GM19351 (cell line): ENCODE measurements around the gene MEGF10.
"Not testable (repeated sequence)": the region's sequence is repeated elsewhere in the genome, so short reads cannot be mapped to it uniquely, and the experiment has no call there.

ENCODE experiments used
- ATAC-seq: cut with Tn5 transposase; IDR thresholded peaks from one replicate; pipeline ENCODE4 v1.9.1; 2021; ENCODE audit warnings: mild to moderate bottlenecking, moderate library complexity; ENCODE audit not compliant: unreplicated experiment

Gene MEGF10

DNA sequence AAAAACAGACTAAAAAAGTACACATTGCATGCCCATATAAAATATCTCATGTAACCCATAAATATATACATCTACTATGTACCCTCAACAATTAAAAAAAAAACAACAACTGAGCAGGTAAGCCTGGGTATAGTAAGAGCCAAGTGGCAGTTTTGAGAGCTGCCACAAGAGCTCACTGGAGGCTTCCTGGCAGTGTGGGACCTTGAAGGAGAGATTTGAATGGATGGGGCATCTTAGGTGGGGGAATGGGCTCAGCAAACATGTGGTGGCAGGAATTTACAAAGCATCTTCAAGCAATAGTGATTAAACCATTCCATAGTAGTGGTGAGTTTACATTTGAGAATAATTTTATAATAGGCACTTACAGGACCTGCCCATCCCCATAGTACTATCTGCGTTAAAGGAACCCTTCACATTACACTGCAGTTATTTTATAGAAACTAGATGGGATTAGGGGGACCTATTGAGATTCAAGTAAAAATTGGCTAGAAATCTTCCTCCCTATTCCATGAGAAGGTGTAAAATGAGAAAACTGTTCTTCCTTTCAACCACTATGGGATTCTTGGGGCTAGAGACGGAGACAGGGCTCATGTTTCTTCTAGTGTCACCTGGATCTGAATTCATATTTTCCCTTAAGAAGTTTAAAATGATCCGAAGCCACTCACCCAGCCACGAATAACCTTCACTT lies 6.9 kb downstream of the MEGF10 start:
- ATAC-seq = no peak

DNA sequence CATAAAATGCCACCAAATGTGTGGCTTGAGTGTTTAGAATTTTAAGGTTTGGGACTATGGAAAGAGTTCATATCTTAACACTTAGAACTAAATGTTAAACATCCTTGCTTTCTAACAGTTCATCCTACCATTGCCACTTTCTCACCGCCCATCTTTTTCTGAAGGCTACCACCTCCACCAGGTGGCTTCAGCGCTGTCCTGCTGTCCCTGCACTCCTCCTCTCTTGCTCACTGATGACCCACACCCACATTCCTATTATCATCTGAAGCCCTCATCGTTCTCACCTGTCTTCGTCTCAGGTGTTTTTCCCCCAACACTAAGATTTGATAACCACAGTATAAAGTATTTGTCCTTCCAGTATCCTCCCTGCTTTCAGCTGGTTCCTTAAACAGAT lies 7.4 kb downstream of the MEGF10 start:
- ATAC-seq = no peak

DNA sequence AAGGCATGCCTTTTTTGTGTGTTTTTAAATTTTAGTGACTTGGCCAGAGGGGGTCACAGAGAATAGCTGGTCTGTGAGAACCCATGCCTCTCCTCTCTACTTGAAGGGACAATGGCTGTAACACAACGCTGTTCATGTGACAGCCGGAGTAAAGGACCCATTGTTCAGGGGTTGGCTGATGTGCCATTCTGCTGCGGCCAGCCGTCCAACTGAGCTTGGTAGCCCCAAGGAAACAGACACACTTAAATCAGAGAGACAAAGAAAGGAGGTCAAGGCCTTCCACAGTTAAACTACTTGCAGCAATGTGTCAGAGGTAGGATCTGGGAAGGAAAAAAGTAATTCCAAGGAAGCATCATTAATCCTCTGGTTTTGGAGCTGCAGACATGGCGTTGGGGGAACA lies 8.1 kb downstream of the MEGF10 start:
- no peak for ATAC-seq

DNA sequence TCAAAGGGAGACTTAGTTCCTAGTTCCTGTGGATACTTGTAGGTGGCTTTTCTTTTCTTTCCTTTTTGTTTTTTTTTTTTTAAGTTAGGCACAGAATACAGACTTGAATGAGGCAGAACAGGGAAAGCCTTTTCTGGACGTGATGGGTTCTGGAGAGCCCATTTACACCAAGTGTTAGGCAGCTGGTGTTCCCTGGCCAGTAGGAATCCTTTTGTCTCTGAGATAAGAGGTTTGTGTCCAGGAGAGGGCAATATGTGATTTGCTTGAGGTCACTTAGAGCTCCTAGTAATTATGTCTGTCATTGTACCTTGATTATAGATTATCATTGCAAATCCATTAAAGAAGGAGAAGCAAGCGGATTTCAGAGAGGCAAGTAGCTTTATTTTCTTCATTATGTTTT lies 9.1 kb downstream of the MEGF10 start:
- no peak for ATAC-seq

DNA sequence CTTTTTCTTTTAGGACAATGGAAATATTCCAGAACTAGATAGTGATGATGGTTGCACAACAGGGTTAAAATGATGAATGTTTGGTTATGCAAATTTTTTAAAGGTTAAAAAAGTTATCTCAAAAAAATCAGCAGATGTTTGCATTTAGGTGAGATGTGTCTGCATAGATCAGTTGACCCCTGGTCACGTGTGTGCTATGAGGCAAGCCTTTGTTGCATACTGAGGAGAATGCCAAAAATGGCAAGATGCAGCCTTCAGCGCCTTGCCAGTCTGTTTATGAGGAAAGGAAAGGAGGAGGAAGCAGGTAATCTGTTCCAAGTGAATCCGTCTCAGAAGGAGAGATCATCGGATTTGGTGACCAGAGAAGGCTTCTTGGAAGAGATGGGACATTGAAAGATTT lies 11.9 kb downstream of the MEGF10 start:
- ATAC-seq = no peak

DNA sequence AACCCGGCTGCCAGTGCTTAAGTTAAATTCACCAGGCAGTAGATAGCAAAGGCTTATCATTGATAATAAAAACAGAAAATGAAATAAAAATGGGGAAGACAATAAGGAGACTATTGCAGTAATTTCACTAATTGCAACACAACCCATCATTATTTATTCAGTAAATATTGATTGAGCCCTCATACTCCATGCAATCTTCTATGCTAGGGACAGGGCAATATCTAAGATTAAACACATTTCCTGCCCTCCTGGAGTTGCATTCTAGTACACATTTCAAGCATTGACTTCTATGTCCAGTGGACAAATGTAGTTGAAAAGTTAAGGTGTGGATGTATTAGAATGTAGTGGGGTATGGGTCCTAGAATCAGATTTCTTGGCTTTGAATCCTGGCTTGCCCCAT lies 12.8 kb downstream of the MEGF10 start:
- ATAC-seq = no peak

DNA sequence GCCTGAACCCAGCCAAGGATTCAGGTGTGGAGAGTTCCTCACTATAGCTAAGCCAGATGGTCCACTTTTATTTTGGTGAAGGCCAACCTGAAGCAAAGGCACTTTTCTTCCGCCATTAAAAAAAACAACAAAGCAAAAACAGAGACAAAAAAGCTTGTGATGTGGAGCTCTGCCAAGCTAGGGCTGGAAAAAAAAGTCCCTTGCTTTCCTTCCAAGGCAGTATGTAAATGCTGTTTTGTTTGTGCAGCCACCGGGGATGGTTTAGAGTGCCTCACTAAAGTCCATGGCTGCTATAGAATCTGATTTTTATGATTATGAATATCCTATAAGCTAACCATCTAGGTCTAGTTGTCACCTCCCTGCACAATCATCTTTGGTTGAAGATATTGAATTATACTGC lies 14.9 kb downstream of the MEGF10 start:
- ATAC-seq = no peak

DNA sequence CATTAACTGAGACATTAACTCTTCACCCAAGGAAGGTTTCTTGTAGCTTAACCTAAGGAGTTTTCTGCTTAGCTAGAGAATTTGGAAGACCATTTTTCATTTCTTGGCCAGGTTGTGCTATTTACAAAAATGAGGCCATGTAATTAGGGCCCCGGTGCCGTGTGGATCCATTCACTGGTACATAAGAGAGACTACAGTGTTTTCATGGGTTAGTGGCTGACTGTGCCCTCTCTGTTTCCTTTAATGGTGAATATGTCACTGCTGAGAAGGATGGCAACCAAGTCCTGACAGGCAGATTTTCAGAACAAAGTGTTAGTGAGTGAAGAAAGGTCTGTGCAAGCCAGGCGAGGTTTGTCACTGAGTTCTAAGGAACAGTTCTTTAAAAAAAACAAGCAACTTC lies 15.4 kb downstream of the MEGF10 start:
- no peak for ATAC-seq

DNA sequence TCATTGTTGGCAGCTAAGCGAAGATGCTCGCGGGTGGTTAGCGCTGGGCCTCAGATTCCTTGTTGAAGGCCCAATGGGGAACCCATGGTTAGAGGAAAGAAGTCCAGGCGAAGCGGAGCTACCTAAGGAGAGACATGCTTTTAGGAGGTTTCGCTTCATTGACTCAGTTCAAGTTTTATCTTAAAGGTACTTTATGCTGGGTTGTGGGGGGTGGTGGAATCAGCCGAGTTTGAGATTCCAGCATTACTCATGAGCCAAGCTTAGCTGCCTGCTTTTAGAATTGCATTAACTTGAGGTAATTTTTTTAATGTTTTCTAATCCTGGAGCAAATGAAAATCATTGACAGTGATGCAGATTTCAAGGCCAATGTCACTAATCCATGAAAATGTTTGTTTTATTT lies 16.1 kb downstream of the MEGF10 start:
- ATAC-seq = no peak

DNA sequence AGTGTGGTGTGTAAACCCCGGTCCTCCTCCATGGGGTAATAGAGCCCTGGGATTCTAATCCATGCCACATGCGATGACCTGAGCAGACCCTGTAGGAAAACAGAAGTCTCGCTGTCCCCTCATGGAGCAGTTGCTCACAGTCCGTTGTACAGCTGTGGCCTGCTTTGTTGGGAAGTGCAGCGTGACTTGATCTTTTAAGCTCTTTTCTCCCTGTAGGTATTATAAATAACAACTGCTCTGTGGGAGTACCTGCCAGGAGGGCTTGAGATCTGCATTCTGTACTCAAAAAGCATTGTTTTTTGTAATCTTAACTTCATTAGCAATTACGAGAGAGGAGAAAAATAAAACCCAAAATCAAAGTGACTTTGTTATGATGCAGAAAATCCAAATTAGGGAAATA lies 17.3 kb downstream of the MEGF10 start:
- no peak for ATAC-seq

DNA sequence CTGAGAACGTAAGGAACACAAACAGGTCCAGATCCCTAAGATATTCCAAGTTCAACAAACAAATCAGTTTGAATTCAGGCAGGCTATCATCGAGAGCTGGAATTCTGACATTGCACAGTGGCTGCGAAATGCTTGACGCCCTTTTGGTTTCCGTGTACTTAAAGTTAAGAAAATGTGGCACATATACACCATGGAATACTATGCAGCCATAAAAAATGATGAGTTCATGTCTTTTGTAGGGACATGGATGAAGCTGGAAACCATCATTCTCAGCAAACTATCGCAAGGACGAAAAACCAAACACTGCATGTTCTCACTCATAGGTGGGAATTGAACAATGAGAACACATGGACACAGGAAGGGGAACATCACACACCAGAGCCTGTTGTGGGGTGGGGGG lies 17.7 kb downstream of the MEGF10 start:
- not testable (repeated sequence) for ATAC-seq

DNA sequence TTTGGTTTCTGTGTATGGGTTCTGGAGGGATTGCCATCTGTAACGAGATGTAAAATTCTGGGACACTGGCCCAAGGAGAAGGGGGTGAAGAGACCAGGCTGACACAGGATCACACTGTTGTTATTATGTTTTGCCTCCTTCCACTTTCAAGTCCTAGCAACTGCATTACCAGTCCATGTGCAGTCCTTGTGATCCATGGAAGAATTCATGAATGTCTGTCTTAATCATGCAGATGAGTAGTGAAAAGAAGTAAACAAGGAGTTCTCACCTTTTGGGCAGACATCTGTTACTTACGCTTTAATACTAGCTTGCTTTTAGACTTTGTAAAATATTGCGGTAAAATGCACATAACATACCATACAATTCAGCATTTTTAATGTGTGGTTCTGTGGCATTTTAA lies 18.3 kb downstream of the MEGF10 start:
- no peak for ATAC-seq

DNA sequence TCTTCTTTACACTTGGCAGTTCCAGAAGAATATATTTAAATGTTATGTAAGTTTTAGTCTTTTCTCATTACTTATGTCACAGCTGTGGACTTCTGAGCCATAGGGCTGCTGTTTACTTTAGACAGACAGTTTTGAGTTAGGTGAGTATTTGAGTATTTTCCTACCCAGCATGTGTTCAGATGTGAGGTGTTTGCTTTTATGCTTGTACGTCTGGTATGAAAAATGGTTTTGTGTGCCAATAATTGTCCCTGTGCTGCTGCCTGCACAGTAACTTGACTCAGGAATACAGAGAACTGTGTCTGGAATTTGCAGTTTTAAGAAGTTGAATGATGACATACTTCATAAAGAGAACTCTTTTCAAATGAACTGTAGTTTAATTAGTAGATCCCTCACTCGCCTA lies 20.8 kb downstream of the MEGF10 start:
- no peak for ATAC-seq

DNA sequence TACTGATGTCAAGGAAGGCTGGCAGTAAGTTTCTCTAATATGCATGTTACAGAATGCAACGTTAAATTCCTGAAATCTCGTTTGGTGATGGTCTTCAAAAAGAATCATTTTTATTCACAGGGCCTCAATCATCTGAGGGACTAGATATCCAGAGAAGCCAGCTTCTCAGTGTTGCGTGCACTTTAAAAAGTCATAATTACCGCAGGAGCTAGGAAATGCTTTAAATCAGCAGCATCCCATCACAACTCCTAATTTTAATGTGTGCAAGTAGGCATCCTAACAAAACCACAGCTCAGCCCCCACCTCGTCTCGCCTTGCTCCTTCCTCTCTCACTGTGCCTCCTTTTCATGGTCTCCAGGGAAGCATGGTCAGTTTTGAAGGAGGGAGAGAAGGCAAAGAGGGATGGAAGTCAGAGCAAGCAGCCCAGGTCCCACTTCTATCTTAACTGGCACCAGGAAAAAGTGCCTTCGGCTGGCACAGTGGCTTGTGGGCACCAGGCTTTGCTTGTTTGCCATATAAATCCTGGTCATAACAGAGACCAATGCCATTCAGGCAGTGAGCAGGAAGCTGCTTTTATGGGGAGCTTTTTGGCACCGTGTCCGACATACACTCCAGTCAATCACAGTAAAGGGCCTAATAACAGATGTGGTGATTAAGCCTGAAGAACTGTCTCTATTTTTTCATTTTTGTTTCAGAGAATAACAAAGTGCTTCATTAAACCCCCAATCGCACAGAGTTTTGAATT lies 21.4 kb downstream of the MEGF10 start:
- no peak for ATAC-seq

DNA sequence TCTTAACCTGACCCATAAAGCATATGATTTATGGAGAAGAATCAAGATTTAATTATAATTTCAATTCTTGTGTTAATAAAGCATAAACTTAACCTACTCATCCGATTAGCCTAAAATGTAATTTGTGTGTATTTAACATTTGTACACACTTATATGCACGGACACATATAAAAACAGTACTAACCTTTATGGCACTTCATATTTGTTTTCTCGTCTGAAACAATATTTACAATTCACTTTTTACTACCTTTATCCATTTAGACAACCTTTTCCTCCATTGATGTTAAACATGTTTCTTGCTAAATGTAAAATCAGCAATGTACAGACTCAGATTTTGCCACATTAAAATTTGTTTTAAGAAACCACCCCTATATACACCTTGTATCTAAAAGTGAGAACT lies 22.8 kb downstream of the MEGF10 start:
- no peak for ATAC-seq

DNA sequence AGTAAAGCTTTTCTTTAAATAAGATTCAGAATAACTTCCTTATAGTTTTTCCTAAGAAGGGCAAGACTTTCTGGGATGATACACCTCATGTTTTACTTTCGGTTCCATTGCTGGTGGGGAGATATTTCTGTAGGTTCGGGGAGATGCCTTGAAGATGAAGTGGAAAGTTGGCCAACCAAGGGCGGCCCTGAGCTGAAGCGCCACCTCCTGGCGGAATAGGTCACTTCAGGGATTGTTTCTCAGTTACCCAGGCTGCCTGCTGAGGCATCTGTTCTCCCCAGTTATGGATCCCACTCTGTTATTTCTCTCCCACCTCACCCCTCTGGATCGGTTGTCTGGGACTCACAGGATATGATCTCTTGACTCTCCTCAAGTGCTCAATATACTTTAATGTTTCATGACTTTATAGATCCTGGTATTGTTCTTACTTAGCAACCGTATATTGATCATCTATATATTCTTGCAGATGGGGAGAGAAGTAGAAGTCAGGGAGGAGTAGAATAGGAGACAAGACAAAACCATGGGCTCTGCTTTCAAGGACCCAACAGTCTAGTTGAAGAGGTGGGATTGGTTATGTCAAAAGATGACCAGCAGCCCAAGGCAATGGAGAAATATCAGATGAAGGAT lies 23.4 kb downstream of the MEGF10 start:
- ATAC-seq = peak; percentile 98

DNA sequence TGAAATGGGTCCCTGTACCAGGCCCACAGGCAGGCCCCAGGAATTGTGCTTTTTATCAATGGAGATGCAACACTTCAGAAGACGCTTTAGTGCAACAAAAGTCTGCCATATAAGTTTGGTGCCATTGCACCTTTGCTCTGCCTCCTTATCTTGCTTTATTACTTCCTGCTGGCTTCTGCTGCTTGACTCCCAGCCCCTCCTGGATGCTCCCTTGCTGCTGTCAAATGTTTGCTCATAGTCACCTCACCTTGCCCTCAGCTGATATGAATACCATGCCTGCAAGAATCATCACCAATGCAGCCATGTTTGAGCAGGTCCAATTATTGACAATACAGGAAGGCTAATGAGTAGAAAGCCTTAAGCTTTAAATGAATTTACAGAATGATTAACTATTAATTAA lies 25.4 kb downstream of the MEGF10 start:
- no peak for ATAC-seq

DNA sequence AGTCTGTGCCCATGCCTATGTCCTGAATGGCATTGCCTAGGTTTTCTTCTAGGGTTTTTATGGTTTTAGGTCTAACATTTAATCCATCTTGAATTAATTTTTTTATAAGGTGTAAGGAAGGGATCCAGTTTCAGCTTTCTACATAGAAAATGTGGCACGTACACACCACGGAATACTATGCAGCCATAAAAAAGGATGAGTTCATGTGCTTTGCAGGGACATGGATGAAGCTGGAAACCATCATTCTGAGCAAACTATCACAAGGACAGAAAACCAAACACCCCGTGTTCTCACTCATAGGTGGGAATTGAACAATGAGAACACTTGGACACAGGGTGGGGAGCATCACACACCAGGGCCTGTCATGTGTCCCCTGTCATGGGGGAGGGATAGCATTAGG lies 26.8 kb downstream of the MEGF10 start:
- not testable (repeated sequence) for ATAC-seq

DNA sequence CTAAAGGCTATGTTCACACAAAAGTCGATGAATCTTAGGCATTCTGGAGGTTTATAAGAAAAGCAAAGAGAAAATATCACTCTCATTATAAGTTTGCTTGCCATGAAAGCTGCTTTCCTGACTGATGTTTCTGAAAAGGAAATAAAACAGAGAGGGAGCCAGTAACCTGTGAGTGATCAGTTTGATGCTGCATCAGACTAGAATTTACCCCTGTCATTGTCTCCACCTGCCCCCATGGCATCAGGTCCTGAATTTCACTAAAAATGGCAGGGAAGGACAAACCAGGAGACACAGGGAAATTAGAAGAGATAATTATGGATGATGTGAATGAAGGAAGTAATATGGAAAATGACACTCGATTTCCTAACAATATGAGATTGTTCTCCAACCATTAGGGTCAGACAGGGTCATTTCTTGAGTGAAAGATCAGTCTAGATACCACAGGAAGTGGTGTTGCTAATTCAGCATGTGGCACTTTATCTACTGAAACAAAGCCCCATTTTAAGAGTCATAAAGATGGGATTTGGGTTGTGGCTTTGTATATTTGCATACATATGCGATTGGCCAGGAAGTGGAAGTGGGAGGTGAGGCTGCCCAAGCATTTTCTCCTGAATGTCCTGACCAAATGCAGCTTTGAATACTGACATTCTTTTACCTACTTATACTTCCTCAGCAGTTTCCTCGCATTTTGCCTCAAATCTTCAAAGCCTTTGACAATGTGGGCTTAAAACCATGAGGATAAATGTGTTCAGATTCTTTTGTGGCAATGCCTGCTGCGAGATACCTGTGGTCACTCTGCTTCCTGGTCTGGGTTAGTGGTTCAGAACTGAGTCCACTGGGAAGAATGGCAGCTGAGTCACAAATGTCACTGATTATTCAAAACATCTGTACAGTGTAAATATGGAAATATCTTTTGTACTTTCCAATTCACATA lies 29.7 kb downstream of the MEGF10 start:
- ATAC-seq = peak; percentile 95

DNA sequence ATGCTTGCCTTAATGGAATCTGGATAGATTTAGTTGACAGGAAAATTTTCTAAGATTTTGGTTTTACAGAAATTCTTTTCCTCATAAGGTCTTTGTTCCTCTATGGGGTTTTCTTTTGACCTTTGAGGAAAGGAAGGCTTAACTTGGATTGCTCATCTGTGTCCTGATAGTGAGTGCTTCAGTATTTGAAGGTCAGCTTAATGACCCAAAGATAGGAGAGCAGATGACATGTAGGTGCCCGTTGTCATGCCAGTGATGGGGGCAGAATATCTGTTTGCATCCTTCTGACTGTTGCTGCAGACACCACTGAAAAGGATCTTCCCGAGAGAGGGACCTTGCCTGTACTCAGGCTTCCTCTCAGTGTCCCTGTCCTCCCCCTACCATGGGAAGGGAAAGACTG lies 30.9 kb downstream of the MEGF10 start:
- no peak for ATAC-seq

DNA sequence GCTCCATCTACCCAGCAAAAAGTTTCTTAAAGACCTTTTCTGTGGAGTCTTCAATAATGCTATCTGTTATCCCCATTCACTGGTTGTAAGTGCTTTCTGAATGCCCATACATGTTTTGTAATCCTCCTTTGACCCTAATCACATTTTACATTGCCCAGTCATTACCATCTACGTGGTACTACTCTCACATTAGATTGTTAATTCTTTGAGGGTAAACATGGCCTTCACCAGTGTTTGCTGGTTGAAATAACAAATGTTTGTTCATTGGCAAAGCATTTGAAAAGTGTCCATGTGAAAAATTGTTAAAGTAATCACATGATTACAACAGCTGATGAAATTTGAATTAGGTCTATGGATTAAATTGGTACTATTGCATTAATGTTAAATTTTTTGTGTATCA lies 31.8 kb downstream of the MEGF10 start:
- ATAC-seq = no peak
